Peyer's patch (tissue), 4 donors: ENCODE results near the gene GALNT13. TPM values are rescaled to one million over a fixed set of nuclear protein-coding genes. Genes with fewer than 3 reads are reported as not detected.

ENCODE experiments used
- DNase-seq, 3 donors: peaks; one replicate each; pipeline ENCODE4 v3.0.0-alpha.2; 2017 to 2019
- H3K27ac ChIP-seq, 4 donors: fragments of 200-600 bp; sonication (generic); one replicate each; pipeline ENCODE4 v1.5.1; 2016 to 2019
- H3K27me3 ChIP-seq, 2 donors: fragments of 200-600 bp; sonication (generic); one replicate each; pipeline ENCODE4 v1.5.1; 2019
- H3K36me3 ChIP-seq, 3 donors: fragments of 200-600 bp; sonication (generic); one replicate each; pipeline ENCODE4 v1.5.1; 2016 to 2019
- H3K4me1 ChIP-seq, 4 donors: fragments of 200-600 bp; sonication (generic); one replicate each; pipeline ENCODE4 v1.5.1; 2016 to 2019
- H3K4me3 ChIP-seq, 4 donors: fragments of 200-600 bp; sonication (generic); 1 replicate in 3 of 4; 2 replicates in 1 of 4; pipeline ENCODE4 v1.5.1; 2016 to 2019; ENCODE audit warnings: mild to moderate bottlenecking in 1 of 4
- H3K9me3 ChIP-seq, 4 donors: fragments of 200-600 bp; sonication (generic); one replicate each; pipeline ENCODE4 v1.5.1; 2016 to 2019; ENCODE audit warnings: mild to moderate bottlenecking in 1 of 4
- CTCF ChIP-seq, 6 experiments: fragments of 450-650 bp in 4 of 6; fragments of 200-600 bp in 2 of 6; sonication (generic) in 1 of 6; IDR thresholded peaks; one replicate each; pipeline ENCODE4 v1.5.1; 2017 to 2019; ENCODE audit warnings: antibody characterized with exemption in 6 of 6, mild to moderate bottlenecking in 3 of 6, moderate library complexity in 1 of 6
- POLR2A ChIP-seq, 2 donors: fragments of 450-650 bp; IDR thresholded peaks; one replicate each; pipeline ENCODE4 v1.5.1; 2017; ENCODE audit warnings: antibody characterized with exemption in 2 of 2, mild to moderate bottlenecking in 2 of 2, moderate library complexity in 2 of 2
- total RNA-seq, 4 donors: library from RNA; depleted of rRNA; stranded (reverse); fragments of >200 nt; gene quantifications; one replicate each; pipeline ENCODE4 v1.1.0, GENCODE V29; 2016

GALNT13 gene
- total RNA-seq, 4 donors from 2014 or later, result 1.6 to 2.7 (median 2.0) TPM

GRCh38 chr2:154049561-154049960 lies 177.8 kb downstream of the GALNT13 start:
- no peak overlapping the region for H3K4me3 ChIP-seq
- H3K27me3 ChIP-seq, result no peaks in the 10 kb centered on the region
- TF ChIP-seq POLR2A (IDR thresholded peaks at IDR 0.05) (no peak), CTCF (IDR thresholded peaks at IDR 0.05) (no peak)
- DNase-seq, result no peak
- no peaks in the 10 kb centered on the region for H3K4me1 ChIP-seq
- no peaks in the 10 kb centered on the region for H3K36me3 ChIP-seq
- no peak overlapping the region for H3K27ac ChIP-seq
- no peaks in the 10 kb centered on the region for H3K9me3 ChIP-seq

- Histone ChIP-seq H3K4me3 (no peak overlapping the region), H3K27ac (no peak overlapping the region), H3K4me1 (no peaks in the 10 kb centered on the region), H3K9me3 (no peaks in the 10 kb centered on the region), H3K27me3 (no peaks in the 10 kb centered on the region), H3K36me3 (no peaks in the 10 kb centered on the region)
- no peak for DNase-seq
- TF ChIP-seq CTCF (IDR thresholded peaks at IDR 0.05) (no peak), POLR2A (IDR thresholded peaks at IDR 0.05) (no peak)
These were observed 195.4 kb downstream of the GALNT13 start for GRCh38 chr2:154067124-154067523.

GRCh38 chr2:154078926-154079325 lies 207.2 kb downstream of the GALNT13 start:
- DNase-seq, result no peak
- Histone ChIP-seq H3K27ac (no peak overlapping the region), H3K36me3 (no peaks in the 10 kb centered on the region), H3K9me3 (no peaks in the 10 kb centered on the region), H3K4me1 (no peaks in the 10 kb centered on the region), H3K27me3 (no peaks in the 10 kb centered on the region), H3K4me3 (no peak overlapping the region)
- TF ChIP-seq POLR2A (IDR thresholded peaks at IDR 0.05) (no peak), CTCF (IDR thresholded peaks at IDR 0.05) (no peak)

GRCh38 chr2:154092571-154092970 lies 220.8 kb downstream of the GALNT13 start:
- H3K36me3 ChIP-seq, result no peaks in the 10 kb centered on the region
- H3K9me3 ChIP-seq, result no peaks in the 10 kb centered on the region
- H3K27me3 ChIP-seq, result no peaks in the 10 kb centered on the region
- H3K4me1 ChIP-seq, result no peaks in the 10 kb centered on the region
- no peak overlapping the region for H3K27ac ChIP-seq
- no peak overlapping the region for H3K4me3 ChIP-seq
- TF ChIP-seq CTCF (IDR thresholded peaks at IDR 0.05), result no peak
- TF ChIP-seq POLR2A (IDR thresholded peaks at IDR 0.05), result no peak
- no peak for DNase-seq

- H3K36me3 ChIP-seq, result no peaks in the 10 kb centered on the region
- DNase-seq, result no peak
These were observed 222.1 kb downstream of the GALNT13 start for GRCh38 chr2:154093856-154094255.

More at GRCh38 chr2:154093856-154094255, 222.1 kb downstream of the GALNT13 start:
- no peak for TF ChIP-seq CTCF (IDR thresholded peaks at IDR 0.05)
- Histone ChIP-seq H3K27ac (no peak overlapping the region), H3K4me1 (no peaks in the 10 kb centered on the region), H3K9me3 (no peaks in the 10 kb centered on the region), H3K4me3 (no peak overlapping the region), H3K27me3 (no peaks in the 10 kb centered on the region)
